ENCODE measurements around the gene SLC22A6. TPM values are rescaled to one million over a fixed set of nuclear protein-coding genes. Genes with fewer than 3 reads are reported as not detected.
"Not testable (repeated sequence)": the region's sequence is repeated elsewhere in the genome, so short reads cannot be mapped to it uniquely, and the experiment has no call there.

SLC22A6 gene
- total RNA-seq, 1 donor from 2014 or later: not detected

DNA sequence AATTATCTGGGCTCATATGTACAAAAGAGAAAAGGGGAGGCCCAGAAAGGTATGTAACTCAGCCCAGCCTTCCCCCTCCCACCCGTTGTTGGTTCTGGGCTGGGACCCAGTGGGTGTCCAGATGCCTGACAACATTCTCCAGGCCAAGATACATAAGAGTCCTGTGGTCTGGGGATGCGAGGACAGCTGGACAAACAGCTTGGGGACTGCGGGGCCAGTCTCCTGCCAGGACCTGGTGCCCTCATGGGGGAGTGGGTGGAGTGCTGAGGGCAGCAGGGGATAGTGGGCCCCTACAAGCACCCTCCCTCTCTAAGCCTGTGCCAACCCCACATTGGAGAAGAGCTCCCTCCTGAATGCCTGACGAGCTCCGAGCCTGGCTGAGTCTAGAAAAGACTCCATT lies 3.5 kb upstream of the SLC22A6 start:
- ATAC-seq: no peak
- no peak for DNase-seq (ENCODE audit: low spot score)

DNA sequence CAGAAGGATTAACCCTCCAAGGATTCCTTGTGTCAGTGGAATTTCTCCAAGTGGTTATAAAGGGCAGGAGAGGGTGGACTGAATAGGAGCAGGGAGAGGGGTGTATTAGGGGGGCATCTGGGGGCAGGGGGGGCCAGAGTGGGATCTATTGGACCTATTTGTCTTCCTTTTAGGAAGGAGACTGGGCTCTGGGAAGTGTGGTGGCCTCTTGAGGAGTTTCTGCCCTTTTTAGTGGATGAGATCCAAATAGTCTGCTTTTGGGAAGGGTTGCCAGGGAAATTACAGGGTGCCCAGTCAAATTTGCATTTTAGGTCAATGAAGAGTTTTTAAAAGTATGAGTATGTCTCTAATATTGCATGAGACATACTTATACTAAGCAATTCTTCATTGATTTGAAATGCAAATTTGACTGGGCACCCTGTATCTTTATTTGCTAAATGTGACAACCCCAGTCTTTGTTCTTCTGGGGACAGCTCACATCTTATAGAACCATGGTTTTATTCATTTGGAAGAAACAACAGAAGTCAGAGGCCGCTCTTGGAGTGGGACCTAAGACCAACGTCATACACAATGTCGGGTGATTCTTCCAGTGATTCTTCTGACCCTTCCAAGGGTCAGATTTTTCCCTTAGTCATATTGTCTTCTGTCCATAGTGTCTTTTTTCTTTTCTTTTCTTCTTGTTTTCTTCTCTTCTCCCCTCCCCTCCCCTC lies 429 bp upstream of the SLC22A6 start:
- DNase-seq (ENCODE audit: low spot score): no peak
- no peak for ATAC-seq

DNA sequence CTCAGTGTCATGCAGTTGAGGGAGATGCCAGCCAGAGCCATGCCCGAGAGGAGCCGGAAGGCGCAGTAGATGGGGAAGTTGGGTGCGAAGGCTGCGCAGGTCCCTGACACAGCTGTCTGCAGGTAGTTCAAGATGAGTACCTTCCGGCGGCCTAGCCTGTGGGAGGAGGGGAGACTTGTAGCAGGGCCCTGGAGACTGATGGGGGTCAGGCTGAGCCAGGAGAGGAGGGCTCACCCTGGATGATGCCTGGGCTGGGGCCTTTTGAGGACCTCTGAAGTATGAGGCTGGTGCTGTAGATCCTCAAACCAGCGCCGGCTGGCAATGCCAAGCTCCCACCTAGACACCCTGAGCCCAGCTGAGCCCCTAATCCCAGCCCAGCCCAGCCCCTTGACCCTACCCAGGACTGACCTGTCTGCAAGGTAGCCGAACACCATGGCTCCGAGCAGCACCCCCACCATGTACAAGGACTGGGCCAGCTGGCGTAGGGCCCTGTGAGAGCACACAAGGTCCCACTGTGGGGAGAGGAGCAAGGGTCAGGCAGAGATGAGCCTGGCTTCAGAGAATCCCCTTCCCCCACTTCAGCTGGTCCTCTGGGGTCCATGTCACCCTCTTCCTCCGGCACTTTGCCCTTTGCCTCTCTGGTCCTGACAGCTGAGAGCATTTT lies 1.1 kb downstream of the SLC22A6 start:
- ATAC-seq: no peak
- no peak for DNase-seq (ENCODE audit: low spot score)

DNA sequence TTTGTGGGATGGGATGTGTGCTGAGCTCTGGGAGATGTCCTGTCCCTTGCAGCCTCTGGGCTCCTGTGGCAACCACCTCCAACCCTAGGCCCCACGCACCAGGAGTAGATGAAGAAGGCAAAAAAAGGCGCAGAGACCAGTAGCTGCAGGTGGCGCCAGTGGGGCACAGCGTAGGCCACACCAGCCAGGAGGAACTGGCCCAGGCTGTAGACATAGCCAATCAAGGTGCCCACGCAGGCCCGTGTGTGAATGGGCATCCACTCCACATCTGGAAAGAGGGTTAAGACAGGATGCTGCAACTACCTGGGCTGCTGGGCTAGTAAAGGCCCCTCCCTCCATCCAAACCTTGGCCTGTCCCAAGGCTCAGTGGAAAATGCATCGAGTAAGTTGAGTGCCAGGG lies 3.0 kb downstream of the SLC22A6 start:
- DNase-seq (ENCODE audit: low spot score) (no peak), ATAC-seq (no peak)

DNA sequence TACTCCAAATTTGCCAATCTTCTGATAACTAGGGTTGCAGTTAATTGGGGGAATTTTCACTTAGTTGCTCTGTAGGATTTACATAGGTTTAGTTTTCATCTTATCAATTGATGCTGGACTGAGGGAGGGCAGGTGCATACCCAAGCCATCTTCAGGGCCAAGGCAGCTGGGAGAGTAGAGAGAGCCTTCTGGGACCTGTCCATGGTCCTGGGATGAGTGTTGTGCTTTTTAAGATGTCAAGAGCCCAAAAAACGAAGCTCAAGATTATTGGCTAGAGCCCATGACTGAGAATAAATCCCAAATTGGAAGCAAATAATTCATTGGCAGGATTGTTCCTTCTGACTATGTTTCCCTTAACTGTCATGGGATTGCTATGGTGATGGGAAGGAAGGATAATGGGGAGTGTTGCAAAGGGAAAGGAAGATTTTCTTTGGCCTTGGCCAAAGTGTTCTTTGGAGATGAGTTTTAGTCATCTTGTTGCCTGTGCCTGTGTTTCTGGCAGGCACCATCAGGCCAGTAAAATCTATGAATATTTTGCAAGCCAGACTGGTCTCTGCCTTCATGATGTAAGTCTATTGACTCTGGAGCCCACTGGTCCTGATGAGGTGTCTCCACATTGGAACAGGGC lies 4.5 kb downstream of the SLC22A6 start:
- ATAC-seq (no peak), DNase-seq (ENCODE audit: low spot score) (no peak)

DNA sequence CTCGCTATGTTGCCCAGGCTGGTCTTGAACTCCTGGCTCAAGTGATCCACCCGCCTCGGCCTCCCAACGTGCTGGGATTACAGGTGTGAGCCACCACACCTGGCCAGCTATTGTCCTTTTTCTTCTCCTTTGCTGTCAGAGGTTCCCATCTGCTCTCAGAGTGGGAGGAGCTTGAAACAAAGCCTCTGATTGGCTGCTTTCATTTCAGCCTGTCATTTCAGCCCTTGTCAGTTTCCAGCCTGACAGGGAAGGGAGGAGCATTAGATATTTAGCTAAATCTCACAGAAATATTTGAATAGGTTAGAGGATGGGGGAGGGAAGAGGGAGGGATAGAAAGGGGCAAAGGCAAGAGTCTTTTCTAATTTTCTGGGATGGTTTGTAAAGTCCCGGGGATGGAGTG lies 8.7 kb downstream of the SLC22A6 start:
- DNase-seq (ENCODE audit: low spot score) (no peak), ATAC-seq (no peak)

DNA sequence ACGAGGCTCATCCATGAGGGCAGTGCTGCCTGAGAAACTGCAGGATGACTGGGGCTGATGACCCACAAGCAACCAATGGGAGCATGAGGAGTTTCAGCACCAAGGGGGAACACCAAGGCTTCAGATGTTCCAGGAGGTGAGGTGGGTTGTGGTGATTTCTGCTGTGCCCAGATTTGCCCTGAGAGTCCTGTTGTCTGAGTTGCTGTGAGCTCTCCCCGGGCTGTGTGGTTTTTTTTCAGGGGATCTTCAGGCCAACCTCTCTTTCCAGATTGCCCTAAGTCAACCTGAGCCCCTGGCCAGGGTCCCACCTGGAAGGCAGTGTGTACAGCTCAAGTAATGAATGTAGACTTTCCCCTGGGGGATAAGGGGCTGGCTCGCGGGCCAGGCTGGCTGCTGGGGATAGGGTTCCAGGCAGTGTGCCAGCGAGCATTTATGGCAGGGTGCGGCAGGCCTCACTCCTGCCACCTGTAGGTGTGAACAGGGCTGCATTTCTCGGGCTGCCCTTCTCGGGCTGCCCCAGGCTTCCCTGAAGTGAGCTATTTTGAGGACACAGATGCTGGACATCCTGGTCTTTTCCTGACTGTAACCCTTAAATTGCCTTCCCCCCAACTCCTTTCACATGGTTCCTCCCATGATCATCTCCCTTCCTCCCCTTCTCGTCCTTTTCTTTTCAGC lies 9.8 kb downstream of the SLC22A6 start:
- no peak for DNase-seq (ENCODE audit: low spot score)

DNA sequence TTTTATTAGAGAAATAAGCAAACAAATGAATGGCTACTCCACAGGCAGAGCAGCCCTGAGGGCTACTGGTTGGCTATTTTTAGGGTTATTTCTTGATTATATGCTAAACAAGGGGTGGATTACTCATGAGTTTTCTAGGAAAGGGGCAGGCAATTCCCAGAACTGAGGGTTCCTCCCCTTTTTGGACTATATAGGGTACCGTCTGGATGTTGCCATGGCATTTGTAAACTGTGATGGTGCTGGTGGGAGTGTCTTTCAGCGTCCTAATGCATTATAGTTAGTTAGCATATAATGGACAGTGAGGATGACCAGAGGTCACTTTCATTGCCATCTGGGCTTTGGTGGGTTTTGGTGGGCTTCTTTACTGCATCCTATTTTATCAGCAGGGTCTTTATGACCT lies 19.2 kb downstream of the SLC22A6 start:
- ATAC-seq (no peak), DNase-seq (ENCODE audit: low spot score) (no peak)

More for the DNA sequence above, 9.8 kb downstream of the SLC22A6 start:
- ATAC-seq: peak; percentile 60

DNA sequence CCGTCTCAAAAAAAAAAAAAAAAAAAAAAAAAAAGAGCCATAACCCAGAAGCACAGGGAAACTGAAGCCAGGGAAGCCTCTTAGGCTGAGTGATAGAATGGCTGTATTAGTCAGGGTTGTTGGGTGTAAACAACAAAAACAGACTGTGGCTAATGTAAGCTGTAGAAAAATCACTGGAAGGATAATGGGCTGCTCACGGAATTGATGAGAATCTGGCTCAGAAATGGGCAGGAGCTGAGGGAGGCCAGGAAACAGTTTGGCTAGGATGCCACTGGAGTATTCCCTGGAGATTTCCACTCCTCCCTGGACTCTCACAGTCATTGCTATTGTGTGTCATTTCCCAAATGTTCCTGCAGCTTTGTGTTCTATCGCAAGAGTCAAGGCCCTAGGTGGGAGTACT lies 22.4 kb downstream of the SLC22A6 start:
- no peak for DNase-seq (ENCODE audit: low spot score)
- no peak for ATAC-seq

DNA sequence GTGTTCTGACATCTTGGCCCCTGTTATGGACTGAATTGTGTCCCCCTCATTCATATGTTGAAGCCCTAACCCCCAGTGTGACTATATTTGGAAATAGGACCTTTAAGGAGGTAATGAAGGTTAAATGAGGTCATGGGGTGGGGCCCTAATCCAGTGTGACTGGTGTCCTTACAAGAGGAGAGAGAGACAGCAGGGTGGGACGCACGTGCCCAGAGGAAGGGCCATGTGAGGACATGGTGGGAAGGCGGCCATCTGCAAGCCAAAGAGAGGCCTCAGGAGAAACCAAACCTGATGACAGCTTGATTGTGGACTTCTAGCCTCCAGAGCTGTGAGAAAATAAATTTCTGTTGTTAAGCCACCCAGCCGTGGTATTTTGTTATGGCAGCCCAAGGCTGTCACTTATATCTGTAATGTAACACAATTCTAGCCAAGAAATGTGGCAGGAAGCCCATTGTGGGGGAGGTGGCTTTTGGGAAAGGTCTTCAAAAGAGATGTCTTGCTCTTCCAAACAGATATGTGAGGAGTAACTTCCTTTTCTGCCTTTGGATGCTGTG lies 23.7 kb downstream of the SLC22A6 start:
- ATAC-seq (no peak), DNase-seq (ENCODE audit: low spot score) (no peak)

DNA sequence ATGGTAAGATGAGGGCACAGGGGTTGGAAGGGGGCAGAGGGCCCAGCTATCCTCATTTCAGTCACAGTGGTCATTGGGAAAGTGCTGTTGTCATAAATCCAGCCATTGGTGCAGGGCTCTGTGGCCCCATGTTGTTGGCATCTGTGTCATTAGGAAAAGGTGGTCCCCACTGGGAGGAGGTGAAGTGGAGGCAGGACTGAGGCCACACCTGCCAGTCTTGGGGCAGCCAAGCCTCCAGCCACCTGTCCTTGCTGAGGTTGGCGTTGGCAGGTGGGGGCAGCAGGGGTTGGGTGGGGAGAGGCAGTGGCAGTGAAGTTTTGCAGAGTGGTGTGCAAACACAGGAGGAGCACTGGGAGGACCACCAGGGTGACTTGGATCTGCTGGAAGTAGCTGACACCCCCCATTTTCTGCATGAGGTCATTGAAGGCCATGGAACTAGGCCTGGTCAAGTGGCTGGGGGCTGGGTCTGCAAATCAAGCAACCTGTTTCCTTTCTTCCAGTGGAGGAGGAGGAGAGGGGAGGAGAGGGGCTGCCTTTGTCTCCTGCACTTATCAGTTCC lies 25.3 kb downstream of the SLC22A6 start:
- ATAC-seq (no peak), DNase-seq (ENCODE audit: low spot score) (no peak)

DNA sequence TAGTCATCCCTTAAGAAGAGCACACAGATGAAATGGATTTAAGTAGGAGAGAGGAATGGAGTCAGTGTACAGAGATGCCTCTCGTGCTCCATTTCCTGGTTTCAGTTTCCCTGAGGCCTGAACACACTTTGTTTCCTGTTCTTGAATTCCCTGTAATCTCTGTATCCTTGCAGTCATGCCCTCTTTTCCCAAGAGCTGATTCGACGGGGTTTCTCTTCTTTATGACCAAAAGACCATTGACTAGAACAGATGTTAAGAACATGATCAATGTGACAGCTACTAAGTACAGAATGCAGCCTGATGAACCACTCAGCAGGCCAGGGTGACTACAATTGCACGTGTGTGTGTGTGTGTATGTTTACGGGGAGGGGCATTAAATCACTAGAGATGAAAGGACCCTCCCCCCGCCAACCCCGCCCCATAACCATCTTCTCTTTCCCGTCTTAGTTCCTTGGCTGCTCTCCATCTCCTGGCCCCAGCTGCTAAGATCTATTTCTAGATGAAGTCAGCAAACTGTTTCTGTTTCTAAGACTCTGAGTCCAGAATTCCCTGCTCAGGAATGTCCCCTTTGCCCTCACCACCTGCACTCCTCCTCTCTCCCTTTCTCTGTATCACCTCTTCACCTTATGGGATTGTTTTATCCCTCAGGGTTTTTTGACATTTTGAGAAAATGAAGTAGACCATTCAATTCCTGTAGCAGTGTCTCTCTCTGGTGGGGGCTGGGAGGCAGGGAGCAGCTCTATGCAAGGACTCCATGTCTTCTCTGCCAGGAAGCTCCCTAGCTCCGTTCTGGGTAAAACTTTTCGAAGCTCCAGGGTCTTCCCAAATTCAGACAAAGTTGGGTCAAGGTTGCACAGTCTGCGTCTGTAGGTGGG lies 26.0 kb downstream of the SLC22A6 start:
- no peak for DNase-seq (ENCODE audit: low spot score)
- ATAC-seq: no peak

DNA sequence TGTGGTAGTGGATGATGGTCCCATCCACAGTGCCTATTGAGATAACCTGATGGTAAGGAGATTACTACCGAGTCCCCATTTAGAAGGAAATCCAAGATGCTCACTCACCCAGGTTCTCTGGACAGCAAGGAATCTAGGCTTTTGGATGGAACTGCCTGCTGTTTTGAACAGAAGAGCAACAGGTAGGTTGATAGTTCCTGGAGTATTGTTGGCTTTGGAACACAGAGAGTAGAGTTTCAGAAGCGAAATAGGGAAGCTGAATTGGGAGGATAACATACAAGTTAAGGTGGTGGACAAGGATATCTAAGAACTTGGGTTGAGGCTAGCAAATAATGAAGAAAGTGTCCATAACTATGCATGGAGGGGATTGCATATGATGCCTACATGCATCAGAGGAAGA lies 27.6 kb downstream of the SLC22A6 start:
- no peak for DNase-seq (ENCODE audit: low spot score)
- ATAC-seq: no peak

DNA sequence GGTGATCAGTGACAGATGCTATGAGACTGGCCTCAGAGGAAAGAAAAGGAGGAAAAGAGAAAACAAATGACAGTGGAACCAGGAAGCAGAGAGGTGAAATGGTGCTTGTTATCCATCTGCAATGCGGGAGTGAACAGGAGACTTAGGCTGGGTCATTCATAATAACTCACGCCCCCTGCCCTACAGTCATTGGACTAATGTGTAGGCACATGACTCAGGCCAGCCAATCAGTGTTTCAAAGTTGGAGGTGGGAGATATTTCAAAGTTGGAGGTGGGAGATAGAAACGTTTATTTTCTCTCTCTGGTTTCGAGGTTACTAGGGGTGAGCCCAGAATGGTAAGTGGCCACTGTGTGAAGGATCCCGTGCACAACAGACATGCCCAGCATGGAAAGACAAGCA lies 30.3 kb downstream of the SLC22A6 start:
- no peak for ATAC-seq
- DNase-seq (ENCODE audit: low spot score): no peak

DNA sequence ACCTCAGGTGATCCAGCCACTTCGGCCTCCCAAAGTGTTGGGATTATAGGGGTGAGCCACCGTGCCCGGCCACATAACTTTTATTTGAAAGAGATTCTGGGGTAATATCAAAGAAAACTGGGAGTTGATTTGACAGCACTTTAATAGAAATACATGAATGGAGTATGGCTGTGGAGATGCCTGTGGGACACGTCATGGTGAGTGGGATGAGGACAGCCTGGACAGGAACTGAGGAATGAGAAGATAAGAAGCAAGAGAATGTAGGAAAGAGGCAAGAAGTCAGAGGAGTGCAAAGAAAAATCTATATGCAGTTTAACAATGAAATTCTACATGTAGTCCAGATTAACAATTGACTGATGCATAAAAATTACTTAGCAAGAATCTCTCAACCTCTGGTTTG lies 31.0 kb downstream of the SLC22A6 start:
- DNase-seq (ENCODE audit: low spot score): no peak
- ATAC-seq: no peak

DNA sequence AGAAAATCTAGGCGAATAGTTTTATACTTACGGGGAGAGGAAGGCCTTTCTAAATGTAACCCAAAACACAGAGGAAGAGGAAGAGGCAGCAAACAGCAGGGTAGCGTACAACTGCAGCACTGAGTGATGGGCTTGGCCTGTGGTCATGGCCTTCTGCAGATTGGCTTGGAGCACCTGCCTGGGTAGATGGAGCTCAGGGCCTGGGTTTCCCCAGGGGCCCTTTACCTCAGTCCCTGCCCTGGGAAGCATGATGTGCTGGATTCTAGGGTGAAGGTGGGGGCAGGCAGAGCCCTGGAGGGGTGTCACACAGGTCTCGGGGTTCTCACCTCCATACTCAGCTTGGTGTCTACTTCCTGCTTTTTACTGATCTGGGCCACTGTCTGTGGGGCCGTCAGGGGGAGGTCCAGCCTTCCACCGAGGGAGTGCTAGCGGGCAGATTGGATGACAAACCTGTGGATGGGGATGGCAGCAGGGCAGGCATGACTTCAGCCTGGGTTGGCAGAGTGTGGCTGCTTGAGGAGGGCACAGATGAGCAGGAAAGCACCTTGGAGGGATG lies 35.9 kb downstream of the SLC22A6 start:
- ATAC-seq (no peak), DNase-seq (ENCODE audit: low spot score) (no peak)

DNA sequence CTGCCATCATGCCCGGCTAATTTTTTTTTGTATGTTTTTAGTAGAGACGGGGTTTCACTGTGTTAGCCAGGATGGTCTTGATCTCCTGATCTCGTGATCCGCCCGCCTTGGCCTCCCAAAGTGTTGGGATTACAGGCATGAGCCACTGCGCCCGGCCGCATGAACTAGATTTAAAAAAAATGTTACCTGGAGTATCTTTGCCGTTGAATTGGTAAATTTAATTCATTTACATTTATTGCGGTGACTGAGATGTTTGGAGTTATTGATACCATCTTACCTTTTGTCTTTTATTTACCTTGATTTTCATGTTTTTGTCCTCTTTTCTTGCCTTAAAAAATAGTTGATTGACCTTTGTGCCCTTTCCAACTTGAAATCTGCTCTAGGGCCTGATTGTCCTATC lies 39.2 kb downstream of the SLC22A6 start:
- not testable (repeated sequence) for DNase-seq (ENCODE audit: low spot score); ATAC-seq

DNA sequence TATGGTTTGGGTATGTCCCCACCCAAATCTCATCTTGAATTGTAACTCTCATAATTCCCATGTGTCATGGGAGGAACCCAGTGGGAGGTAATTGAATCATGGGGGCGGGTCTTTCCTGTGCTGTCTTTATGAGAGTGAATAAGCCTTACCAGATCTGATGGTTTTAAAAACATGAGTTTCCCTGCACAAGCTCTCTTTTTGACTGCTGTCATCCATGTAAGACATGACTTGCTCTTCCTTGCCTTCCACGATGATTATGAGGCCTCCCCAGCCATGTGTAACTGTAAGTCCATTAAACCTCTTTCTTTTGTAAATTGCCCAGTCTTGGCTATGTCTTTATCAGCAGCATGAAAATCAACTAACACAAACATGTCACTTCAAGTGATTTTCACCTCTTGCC lies 47.2 kb downstream of the SLC22A6 start:
- not testable (repeated sequence) for ATAC-seq; DNase-seq (ENCODE audit: low spot score)

DNA sequence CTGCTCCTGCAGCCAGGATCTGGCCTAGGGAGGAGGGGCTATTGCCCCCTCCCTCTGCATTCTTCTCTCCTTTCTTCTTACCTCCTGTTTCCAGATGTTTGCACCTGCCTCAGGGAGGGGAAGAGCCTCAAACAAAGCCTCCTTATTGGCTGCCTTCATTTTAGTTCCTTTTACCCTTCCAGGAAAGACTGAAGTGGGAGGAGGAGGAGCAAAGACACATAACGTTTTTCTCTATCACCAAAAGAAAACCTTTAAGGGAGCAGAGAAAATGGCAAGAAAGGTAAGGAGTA lies 50.3 kb downstream of the SLC22A6 start:
- no peak for DNase-seq (ENCODE audit: low spot score)
- no peak for ATAC-seq

Measured in left lobe of liver (tissue), 2 donors.